ENCODE data around the gene OR11H7. TPM values are rescaled to one million over a fixed set of nuclear protein-coding genes. Genes with fewer than 3 reads are reported as not detected.
"Not testable (repeated sequence)": the region's sequence is repeated elsewhere in the genome, so short reads cannot be mapped to it uniquely, and the experiment has no call there.

The OR11H7 gene
- total RNA-seq, 1 donor from 2014 or later = not detected

- Histone ChIP-seq H3K27ac (replicated peaks) (no peak overlapping the region), H3K4me1 (no peaks in the 10 kb centered on the region), H3K27me3 (ENCODE audit: low read depth) (peaks cover 21% of the 10 kb centered on the region), H3K9me3 (replicated peaks) (no peaks in the 10 kb centered on the region), H3K36me3 (no peaks in the 10 kb centered on the region), H3K4me3 (no peak overlapping the region)
- DNase-seq = no peak
- no peak for TF ChIP-seq CTCF (IDR thresholded peaks at IDR 0.05; ENCODE audit: borderline replicate concordance)
- intact Hi-C loops (cut with micrococcal nuclease) = no loop called here
These were observed 37.4 kb upstream of the OR11H7 start for GRCh38 chr14:20191396-20191795.

- Histone ChIP-seq H3K27me3 (ENCODE audit: low read depth) (peaks cover 18% of the 10 kb centered on the region), H3K4me3 (no peak overlapping the region), H3K36me3 (no peaks in the 10 kb centered on the region), H3K27ac (replicated peaks) (no peak overlapping the region), H3K4me1 (no peaks in the 10 kb centered on the region), H3K9me3 (replicated peaks) (no peaks in the 10 kb centered on the region)
- TF ChIP-seq CTCF (IDR thresholded peaks at IDR 0.05; ENCODE audit: borderline replicate concordance) = no peak
- no peak for DNase-seq
- intact Hi-C loops (cut with micrococcal nuclease) = no loop called here
These were observed 34.7 kb upstream of the OR11H7 start for GRCh38 chr14:20194101-20194500.

- H3K4me1 ChIP-seq; H3K4me3 ChIP-seq; H3K36me3 ChIP-seq; DNase-seq; intact Hi-C loops (cut with micrococcal nuclease); H3K9me3 ChIP-seq (replicated peaks); H3K27ac ChIP-seq (replicated peaks): not testable (repeated sequence)
- peaks cover 27% of the 10 kb centered on the region for H3K27me3 ChIP-seq (ENCODE audit: low read depth)
These were observed 33.6 kb upstream of the OR11H7 start for GRCh38 chr14:20195170-20195569.

GRCh38 chr14:20195911-20196310 is 32.9 kb upstream of the OR11H7 start:
- Histone ChIP-seq H3K9me3 (replicated peaks) (no peaks in the 10 kb centered on the region), H3K4me3 (no peak overlapping the region), H3K4me1 (no peaks in the 10 kb centered on the region), H3K27ac (replicated peaks) (no peak overlapping the region), H3K36me3 (no peaks in the 10 kb centered on the region), H3K27me3 (ENCODE audit: low read depth) (peaks cover 27% of the 10 kb centered on the region)
- no peak for DNase-seq
- TF ChIP-seq CTCF (IDR thresholded peaks at IDR 0.05; ENCODE audit: borderline replicate concordance) = no peak
- intact Hi-C loops (cut with micrococcal nuclease) = no loop called here

GRCh38 chr14:20197459-20197858 is 31.3 kb upstream of the OR11H7 start:
- intact Hi-C loops (cut with micrococcal nuclease) = no loop called here
- Histone ChIP-seq H3K36me3 (no peaks in the 10 kb centered on the region), H3K27ac (replicated peaks) (no peak overlapping the region), H3K4me3 (no peak overlapping the region), H3K4me1 (no peaks in the 10 kb centered on the region), H3K9me3 (replicated peaks) (no peaks in the 10 kb centered on the region), H3K27me3 (ENCODE audit: low read depth) (peaks cover 18% of the 10 kb centered on the region)
- DNase-seq = no peak
- no peak for TF ChIP-seq CTCF (IDR thresholded peaks at IDR 0.05; ENCODE audit: borderline replicate concordance)

GRCh38 chr14:20198991-20199390 is 29.8 kb upstream of the OR11H7 start:
- Histone ChIP-seq H3K4me3 (no peak overlapping the region), H3K36me3 (no peaks in the 10 kb centered on the region), H3K27ac (replicated peaks) (no peak overlapping the region), H3K27me3 (ENCODE audit: low read depth) (peaks cover 17% of the 10 kb centered on the region), H3K4me1 (no peaks in the 10 kb centered on the region), H3K9me3 (replicated peaks) (no peaks in the 10 kb centered on the region)
- no peak for TF ChIP-seq CTCF (IDR thresholded peaks at IDR 0.05; ENCODE audit: borderline replicate concordance)
- no peak for DNase-seq
- intact Hi-C loops (cut with micrococcal nuclease) = no loop called here

All from left ventricle myocardium inferior (tissue), 1 donor.